Stimulated activated CD4-positive, alpha-beta T cell treated with anti-CD3 and anti-CD28 coated beads, TNF-alpha, amount 100 ng/mL, for 24 hours (primary cell): Measurements from ENCODE around the gene WFS1.

Experiments
- DNase-seq, 3 experiments: peaks; one replicate each; pipeline ENCODE4 v3.0.0-alpha.2; 2020; ENCODE audit warnings: low read depth in 3 of 3

WFS1 gene

GRCh38 chr4:6338175-6338950 is 68.7 kb downstream of the WFS1 start:
- DNase-seq, result no peak

- DNase-seq, result no peak
These were observed 69.5 kb downstream of the WFS1 start for GRCh38 chr4:6338951-6339817.

GRCh38 chr4:6339818-6340445 is 70.3 kb downstream of the WFS1 start:
- DNase-seq, result no peak

- no peak for DNase-seq
These were observed 70.9 kb downstream of the WFS1 start for GRCh38 chr4:6340446-6341015.

- no peak for DNase-seq
These were observed 72.0 kb downstream of the WFS1 start for GRCh38 chr4:6341696-6342095.

- DNase-seq, result no peak
These were observed 73.1 kb downstream of the WFS1 start for GRCh38 chr4:6342530-6343293.

- no peak for DNase-seq
These were observed 74.3 kb downstream of the WFS1 start for GRCh38 chr4:6343939-6344408.

GRCh38 chr4:6345096-6345830 is 75.6 kb downstream of the WFS1 start:
- no peak for DNase-seq

GRCh38 chr4:6345866-6346265 is 76.2 kb downstream of the WFS1 start:
- DNase-seq, result no peak

- no peak for DNase-seq
These were observed 76.9 kb downstream of the WFS1 start for GRCh38 chr4:6346373-6347110.

GRCh38 chr4:6347511-6348045 is 77.9 kb downstream of the WFS1 start:
- no peak for DNase-seq

- no peak for DNase-seq
These were observed 78.8 kb downstream of the WFS1 start for GRCh38 chr4:6348408-6348807.

GRCh38 chr4:6349896-6350603 is 80.4 kb downstream of the WFS1 start:
- no peak for DNase-seq

GRCh38 chr4:6350646-6351045 is 81.0 kb downstream of the WFS1 start:
- no peak for DNase-seq

- no peak for DNase-seq
These were observed 81.8 kb downstream of the WFS1 start for GRCh38 chr4:6351246-6352000.

GRCh38 chr4:6352031-6352692 is 82.5 kb downstream of the WFS1 start:
- DNase-seq, result no peak
